H9 (cell line): ENCODE data around the gene DUOX2. TPM values are rescaled to one million over a fixed set of nuclear protein-coding genes. Genes with fewer than 3 reads are reported as not detected.
A peak's percentile ranks its signal among the peaks of the same experiment; 100 is the strongest.

Source experiments
- DNase-seq: peaks from one replicate; pipeline ENCODE4 v3.0.0-alpha.2; 2017
- H2AFZ ChIP-seq: one replicate; pipeline ENCODE4 v1.6.1; 2013; ENCODE audit warnings: mild to moderate bottlenecking, low read length, control low read depth, moderate library complexity
- H2AK5ac ChIP-seq: 2 replicates; pipeline ENCODE4 v1.6.1; 2013; ENCODE audit warnings: low read length, control low read depth, mixed read lengths; ENCODE audit not compliant: insufficient read length
- H2BK120ac ChIP-seq: one replicate; pipeline ENCODE4 v1.6.1; 2013; ENCODE audit warnings: low read depth, mild to moderate bottlenecking, low read length, control low read depth, inconsistent platforms; ENCODE audit not compliant: poor library complexity, severe bottlenecking
- H2BK12ac ChIP-seq: 2 replicates; pipeline ENCODE4 v1.6.1; 2013; ENCODE audit warnings: low read length, control low read depth, mixed read lengths, low read depth; ENCODE audit not compliant: insufficient read length
- H2BK15ac ChIP-seq: 2 replicates; pipeline ENCODE4 v1.6.1; 2013; ENCODE audit warnings: low read depth, low read length, control low read depth
- H2BK20ac ChIP-seq: one replicate; pipeline ENCODE4 v1.6.1; 2013; ENCODE audit warnings: low read depth, mild to moderate bottlenecking, low read length, control low read depth, inconsistent platforms; ENCODE audit not compliant: poor library complexity, severe bottlenecking
- H2BK5ac ChIP-seq: 2 replicates; pipeline ENCODE4 v1.6.1; 2013; ENCODE audit warnings: low read length, control low read depth, mixed read lengths; ENCODE audit not compliant: insufficient read length
- H3K14ac ChIP-seq: 2 replicates; pipeline ENCODE4 v1.6.1; 2013; ENCODE audit warnings: low read length, control low read depth; ENCODE audit not compliant: insufficient read depth
- H3K18ac ChIP-seq: 2 replicates; pipeline ENCODE4 v1.6.1; 2013; ENCODE audit warnings: low read depth, mild to moderate bottlenecking, mixed read lengths, low read length, control low read depth; ENCODE audit not compliant: insufficient read length
- H3K23ac ChIP-seq: 2 replicates; pipeline ENCODE4 v1.6.1; 2013; ENCODE audit warnings: low read length, control low read depth, mixed read lengths, low read depth; ENCODE audit not compliant: insufficient read length
- H3K23me2 ChIP-seq: 2 replicates; pipeline ENCODE4 v1.6.1; 2013; ENCODE audit warnings: low read depth, mild to moderate bottlenecking, mixed read lengths, low read length, control low read depth; ENCODE audit not compliant: insufficient read length, poor library complexity, severe bottlenecking
- H3K27ac ChIP-seq: 2 replicates; pipeline ENCODE4 v1.5.1; 2013; ENCODE audit warnings: low read length, control low read depth, mixed read lengths, low read depth; ENCODE audit not compliant: insufficient read length
- H3K27me3 ChIP-seq: 2 replicates; pipeline ENCODE4 v1.6.1; 2013; ENCODE audit warnings: low read length, control low read depth, inconsistent platforms; ENCODE audit not compliant: insufficient read depth
- H3K4ac ChIP-seq: 2 replicates; pipeline ENCODE4 v1.6.1; 2013; ENCODE audit warnings: low read depth, mild to moderate bottlenecking, control low read depth, inconsistent platforms, low read length, moderate library complexity
- H3K4me1 ChIP-seq: 2 replicates; pipeline ENCODE4 v1.6.1; 2013; ENCODE audit warnings: low read length, control low read depth, inconsistent platforms; ENCODE audit not compliant: insufficient read depth
- H3K4me2 ChIP-seq: 2 replicates; pipeline ENCODE4 v1.6.1; 2013; ENCODE audit warnings: low read length, control low read depth, mixed read lengths; ENCODE audit not compliant: insufficient read length, insufficient read depth
- H3K56ac ChIP-seq: 2 replicates; pipeline ENCODE4 v1.6.1; 2013; ENCODE audit warnings: low read depth, mild to moderate bottlenecking, mixed read lengths, low read length, control low read depth; ENCODE audit not compliant: insufficient read length
- H3K79me1 ChIP-seq: 2 replicates; pipeline ENCODE4 v1.6.1; 2013; ENCODE audit warnings: low read depth, mild to moderate bottlenecking, moderate library complexity, low read length, control low read depth, inconsistent platforms; ENCODE audit not compliant: insufficient read depth, poor library complexity, severe bottlenecking
- H3K79me2 ChIP-seq: 2 replicates; pipeline ENCODE4 v1.6.1; 2013; ENCODE audit warnings: low read length, control low read depth, inconsistent platforms; ENCODE audit not compliant: insufficient read depth
- H3K9ac ChIP-seq: 2 replicates; pipeline ENCODE4 v1.6.1; 2013; ENCODE audit warnings: low read length, control low read depth, mixed read lengths; ENCODE audit not compliant: insufficient read length; ENCODE audit errors: extremely low read depth
- H3K9me3 ChIP-seq: one replicate; pipeline ENCODE4 v1.6.1; 2013; ENCODE audit warnings: low read depth, low read length, inconsistent platforms; ENCODE audit not compliant: control insufficient read depth
- H3T11ph ChIP-seq: one replicate; pipeline ENCODE4 v1.6.1; 2013; ENCODE audit warnings: mild to moderate bottlenecking, low read length, control low read depth, inconsistent platforms
- H4K20me1 ChIP-seq: one replicate; pipeline ENCODE4 v1.6.1; 2013; ENCODE audit not compliant: control insufficient read depth, insufficient read length, insufficient read depth
- H4K5ac ChIP-seq: 2 replicates; pipeline ENCODE4 v1.6.1; 2013; ENCODE audit warnings: low read depth, mild to moderate bottlenecking, mixed read lengths, low read length, control low read depth; ENCODE audit not compliant: insufficient read length
- H4K8ac ChIP-seq: replicated peaks from 2 replicates; pipeline ENCODE4 v1.6.1; 2013; ENCODE audit warnings: low read length, control low read depth, mixed read lengths, low read depth; ENCODE audit not compliant: insufficient read length
- H4K91ac ChIP-seq: 2 replicates; pipeline ENCODE4 v1.6.1; 2013; ENCODE audit warnings: low read depth, mild to moderate bottlenecking, moderate library complexity, mixed read lengths, low read length, control low read depth; ENCODE audit not compliant: insufficient read length
- H3K27ac Mint-ChIP-seq, 3 experiments: 2 replicates in 2 of 3; 3 replicates in 1 of 3; pipeline ENCODE4 v1.8.0; 2020 to 2021; ENCODE audit warnings: mixed read lengths in 3 of 3, mild to moderate bottlenecking in 1 of 3, moderate library complexity in 1 of 3
- H3K27me3 Mint-ChIP-seq: 2 replicates; pipeline ENCODE4 v1.8.0; 2021; ENCODE audit warnings: low read depth, mild to moderate bottlenecking, moderate library complexity, mixed read lengths
- H3K36me3 Mint-ChIP-seq, 3 experiments: 2 replicates in 2 of 3; 3 replicates in 1 of 3; pipeline ENCODE4 v1.8.0; 2020 to 2021; ENCODE audit warnings: low read depth in 3 of 3, mixed read lengths in 3 of 3; ENCODE audit not compliant: insufficient read depth in 1 of 3
- H3K4me1 Mint-ChIP-seq, 2 experiments: 2 replicates each; pipeline ENCODE4 v1.8.0; 2020; ENCODE audit warnings: mixed read lengths in 2 of 2
- H3K4me3 Mint-ChIP-seq, 2 experiments: 2 replicates in 1 of 2; 3 replicates in 1 of 2; pipeline ENCODE4 v1.8.0; 2020 to 2021; ENCODE audit warnings: mild to moderate bottlenecking in 2 of 2, mixed read lengths in 2 of 2, moderate library complexity in 1 of 2
- H3K9me3 Mint-ChIP-seq, 2 experiments: 2 replicates in 1 of 2; 3 replicates in 1 of 2; pipeline ENCODE4 v1.8.0; 2020; ENCODE audit warnings: mild to moderate bottlenecking in 2 of 2, mixed read lengths in 2 of 2, moderate library complexity in 1 of 2
- CTCF ChIP-seq: fragments of 200-600 bp; sonication (generic); conservative IDR thresholded peaks from 3 replicates; pipeline ENCODE4 v1.8.0; 2021; ENCODE audit warnings: antibody characterized with exemption, mild to moderate bottlenecking
- WGBS: extraction: QIAGEN DNeasy Blood & Tissue Kit; methylation state at CpG from one replicate; pipeline ENCODE4 v1.1.7; 2013; ENCODE audit warnings: missing lambda C conversion rate, low lambda C conversion rate, mixed read lengths; ENCODE audit not compliant: insufficient read length; ENCODE audit errors: extremely low coverage; 5-methylcytosine and 5-hydroxymethylcytosine counted together
- total RNA-seq: library from RNA; stranded (reverse); gene quantifications from 2 replicates; pipeline ENCODE4 v1.2.1, GENCODE V29; 2021

The DUOX2 gene
- total RNA-seq, 1 experiment from 2014 or later, result 0.42 TPM

DNA sequence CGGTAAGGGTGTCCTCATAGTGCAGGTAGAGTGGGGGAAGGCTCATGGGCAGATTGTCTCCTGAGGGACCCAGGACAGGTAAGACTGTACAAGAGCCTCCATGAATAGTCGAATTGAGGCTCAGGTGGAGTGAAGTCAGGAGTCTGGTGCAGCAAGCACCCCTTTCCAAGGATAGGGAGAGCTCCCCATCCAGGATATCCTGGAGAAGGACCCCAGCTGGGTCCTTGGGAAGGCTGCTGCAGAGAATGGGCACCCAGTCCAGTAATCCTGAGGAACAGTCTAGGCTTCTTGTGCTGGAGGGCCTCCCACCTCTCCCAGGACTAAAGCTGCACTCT, 746 bp upstream of the DUOX2 start:
- DNase-seq, result no peak
- Mint-ChIP-seq H3K4me1 (peaks cover 20 to 38% of the 10 kb centered on the region in 2 experiments), H3K27me3 (peaks cover 88% of the 10 kb centered on the region), H3K4me3 (peak overlapping the region in 1 of 2 experiments; percentile 73; a peak in 2 of 5 replicates), H3K9me3 (peaks cover 6 to 13% of the 10 kb centered on the region in 2 experiments), H3K27ac (no peak overlapping the region), H3K36me3 (no peaks in the 10 kb centered on the region; a peak in 1 of 7 replicates)
- Histone ChIP-seq H3K9me3 (no peaks in the 10 kb centered on the region), H4K91ac (no peak overlapping the region), H2AK5ac (no peak overlapping the region), H3K23me2 (peaks cover 2% of the 10 kb centered on the region), H3K23ac (no peak overlapping the region), H4K5ac (no peak overlapping the region), H2BK120ac (no peak overlapping the region), H3K4me1 (no peaks in the 10 kb centered on the region; the same call in 1 of the 2 replicates), H3K79me2 (no peaks in the 10 kb centered on the region), H2BK12ac (no peak overlapping the region), H3K14ac (no peak overlapping the region), H2BK20ac (no peak overlapping the region), H3T11ph (no peak overlapping the region), H3K4ac (no peak overlapping the region), H3K9ac (no peak overlapping the region), H3K27ac (no peak overlapping the region), H3K4me2 (peak overlapping the region; percentile 54), H2BK5ac (no peak overlapping the region), H3K79me1 (no peaks in the 10 kb centered on the region), H3K18ac (no peak overlapping the region), H3K56ac (no peak overlapping the region), H4K20me1 (peaks cover 6% of the 10 kb centered on the region), H3K27me3 (peaks cover 73% of the 10 kb centered on the region), H2BK15ac (no peak overlapping the region), H4K8ac (no peak overlapping the region), H2AFZ (no peak overlapping the region)
- no CpG with 5 or more reads among the region's 2 CpGs for WGBS
- TF ChIP-seq CTCF, result no peak
